ENCODE results near the gene KIRREL1.

KIRREL1 gene

DNA sequence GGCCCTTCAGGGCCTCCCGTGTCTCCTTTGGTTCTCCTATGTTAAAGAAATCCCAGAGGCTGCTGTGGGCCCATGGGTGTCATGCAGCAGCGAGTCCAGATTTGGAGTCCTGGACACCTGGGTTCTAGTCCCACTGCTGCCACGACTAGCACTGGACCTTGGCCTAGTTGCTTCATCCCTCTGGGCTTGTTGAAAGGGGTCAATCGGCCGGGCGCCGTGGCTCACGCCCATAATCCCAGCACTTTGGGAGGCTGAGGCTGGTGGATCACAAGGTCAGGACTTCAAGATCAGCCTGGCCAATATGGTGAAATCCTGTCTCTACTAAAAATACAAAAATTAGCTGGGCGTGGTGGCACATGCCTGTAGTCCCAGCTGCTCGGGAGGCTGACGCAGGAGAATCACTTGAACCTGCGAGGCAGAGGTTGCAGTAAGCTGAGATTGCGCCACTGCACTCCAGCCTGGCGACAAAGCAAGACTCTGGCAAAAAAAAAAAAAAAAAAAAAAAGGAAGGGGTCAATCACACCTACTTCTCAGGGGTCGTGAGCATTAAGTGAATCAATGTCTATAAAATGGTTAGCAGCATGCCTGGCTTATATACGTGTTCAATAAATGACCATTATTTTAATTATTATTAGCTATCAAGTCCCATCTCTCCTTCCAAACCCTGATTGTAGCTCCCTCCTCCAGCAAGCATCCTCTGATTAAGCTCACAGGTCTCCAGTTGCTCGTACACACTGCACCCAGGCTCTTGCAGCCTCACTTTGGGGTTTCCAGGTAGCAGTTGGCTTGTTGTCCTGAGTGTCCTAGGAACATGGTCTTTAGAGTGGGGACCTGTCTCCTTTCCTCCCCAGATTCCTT lies 43.8 kb downstream of the KIRREL1 start:
- no peak for DNase-seq

DNA sequence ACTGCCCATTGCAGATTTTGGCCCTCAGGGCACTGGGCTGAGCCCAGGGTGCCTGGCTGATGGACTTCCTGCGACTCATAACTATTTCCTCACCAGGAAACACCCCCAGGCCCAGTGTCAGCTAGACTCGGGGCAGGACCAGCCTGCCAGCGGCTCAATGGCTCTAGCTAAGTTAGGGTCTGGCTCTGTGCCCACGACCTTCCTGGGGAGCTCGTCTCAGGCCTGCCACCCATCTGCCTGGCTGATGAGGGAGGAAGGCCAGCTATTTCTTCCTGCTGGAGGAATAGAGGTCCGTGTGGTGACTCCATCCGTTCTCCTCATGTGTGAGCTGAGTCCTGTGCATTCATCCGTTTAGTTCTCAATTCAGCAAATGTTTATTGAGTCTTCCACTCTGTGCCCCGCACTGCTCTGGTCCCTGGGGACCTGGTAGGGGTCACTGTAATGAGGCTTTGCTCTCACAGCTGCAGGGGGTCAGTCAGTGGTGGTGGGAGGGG lies 44.5 kb downstream of the KIRREL1 start:
- no peak for DNase-seq

DNA sequence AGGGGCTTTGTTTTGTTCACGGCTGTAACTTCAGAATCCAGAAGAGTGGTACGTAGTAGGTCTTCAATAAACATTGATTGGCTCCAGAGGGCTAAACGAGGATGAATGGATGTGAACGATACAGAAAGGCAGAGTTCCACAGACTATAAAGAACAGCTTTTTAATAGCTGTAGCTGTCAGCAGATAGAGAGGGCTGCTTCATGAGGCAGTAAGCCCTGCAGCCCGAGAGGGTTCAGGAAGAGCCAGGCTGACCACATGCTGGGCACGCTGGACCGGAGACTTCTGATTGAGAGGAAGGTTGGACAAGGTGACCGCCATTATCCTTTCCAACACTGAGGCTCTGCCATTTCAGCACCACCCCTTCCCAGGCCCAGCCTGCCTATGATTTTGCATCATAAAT lies 45.3 kb downstream of the KIRREL1 start:
- DNase-seq = no peak

DNA sequence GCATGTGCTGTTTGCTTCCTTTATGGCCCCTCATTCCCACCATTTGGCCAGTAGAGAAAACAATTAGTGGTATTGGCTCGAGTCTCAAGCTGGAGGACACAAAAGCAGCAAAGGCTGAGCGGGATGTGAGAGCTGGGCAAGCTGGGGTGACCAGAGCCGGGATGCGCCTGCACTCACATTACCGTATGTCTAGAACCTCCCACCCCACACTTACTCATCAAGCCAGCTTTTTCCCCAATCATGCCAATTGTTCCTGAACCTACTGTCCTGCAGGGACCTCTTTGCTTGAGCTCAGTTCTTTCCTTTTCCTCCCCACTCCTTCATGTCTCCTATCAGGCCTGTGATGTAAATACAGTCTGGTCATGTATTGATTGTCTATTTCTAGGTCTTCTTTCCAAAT lies 45.9 kb downstream of the KIRREL1 start:
- no peak for DNase-seq

DNA sequence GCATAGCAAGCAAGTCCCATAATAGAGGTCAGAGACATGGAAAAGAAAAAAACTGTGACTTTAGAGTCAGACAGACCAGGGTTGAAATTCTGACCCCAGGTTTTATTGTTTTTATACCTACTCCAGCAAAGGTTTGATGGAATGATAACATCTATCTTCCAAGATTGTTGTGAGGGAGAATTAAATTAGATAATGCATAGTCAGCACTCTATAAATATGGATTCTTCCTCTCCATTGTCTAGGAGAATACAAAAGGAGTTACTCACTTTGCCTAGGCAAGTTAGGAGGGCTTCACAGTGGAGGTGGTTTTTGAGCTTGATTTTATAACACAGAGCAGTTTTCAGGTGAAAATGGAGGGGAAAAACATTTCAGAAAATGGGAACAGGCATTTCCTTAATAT lies 46.9 kb downstream of the KIRREL1 start:
- DNase-seq = no peak

DNA sequence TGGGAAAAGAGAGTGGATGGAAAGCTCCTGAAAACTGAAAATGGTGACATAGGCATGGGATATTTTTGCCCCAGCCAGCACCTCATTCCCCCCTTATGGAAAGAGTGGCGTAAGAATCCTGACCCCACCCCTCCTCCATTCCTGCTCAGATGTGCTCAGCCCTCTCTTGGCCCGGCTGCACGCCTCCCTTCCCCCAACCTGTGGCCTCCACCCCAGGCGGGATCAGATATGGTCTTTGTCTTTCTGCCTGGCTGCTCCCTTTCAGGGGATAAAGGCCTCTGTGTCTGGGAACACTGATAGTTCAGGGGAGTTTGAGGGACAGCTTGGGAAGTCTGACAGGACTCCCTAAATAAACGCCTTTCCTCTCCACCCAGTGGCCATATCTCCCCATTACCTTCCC lies 49.8 kb downstream of the KIRREL1 start:
- no peak for DNase-seq

DNA sequence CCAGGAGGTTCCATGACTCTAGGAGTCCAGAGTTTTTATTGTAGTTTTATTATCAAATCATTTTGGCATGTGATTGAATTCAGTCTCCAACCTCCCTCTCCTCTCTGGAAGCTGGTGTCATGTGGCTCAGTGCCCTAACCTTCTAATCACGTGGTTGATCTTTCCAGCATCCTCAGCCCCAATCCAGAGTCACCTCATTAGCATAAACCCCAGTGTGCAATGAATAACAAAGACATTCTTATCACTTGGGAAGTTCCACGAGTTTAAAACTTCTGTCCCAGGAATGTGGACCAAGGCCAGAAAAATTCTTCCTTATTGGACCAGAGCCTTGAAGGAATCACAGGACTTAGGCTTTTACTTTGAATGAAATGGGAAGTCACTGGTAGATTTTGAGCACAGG lies 52.2 kb downstream of the KIRREL1 start:
- DNase-seq = no peak

DNA sequence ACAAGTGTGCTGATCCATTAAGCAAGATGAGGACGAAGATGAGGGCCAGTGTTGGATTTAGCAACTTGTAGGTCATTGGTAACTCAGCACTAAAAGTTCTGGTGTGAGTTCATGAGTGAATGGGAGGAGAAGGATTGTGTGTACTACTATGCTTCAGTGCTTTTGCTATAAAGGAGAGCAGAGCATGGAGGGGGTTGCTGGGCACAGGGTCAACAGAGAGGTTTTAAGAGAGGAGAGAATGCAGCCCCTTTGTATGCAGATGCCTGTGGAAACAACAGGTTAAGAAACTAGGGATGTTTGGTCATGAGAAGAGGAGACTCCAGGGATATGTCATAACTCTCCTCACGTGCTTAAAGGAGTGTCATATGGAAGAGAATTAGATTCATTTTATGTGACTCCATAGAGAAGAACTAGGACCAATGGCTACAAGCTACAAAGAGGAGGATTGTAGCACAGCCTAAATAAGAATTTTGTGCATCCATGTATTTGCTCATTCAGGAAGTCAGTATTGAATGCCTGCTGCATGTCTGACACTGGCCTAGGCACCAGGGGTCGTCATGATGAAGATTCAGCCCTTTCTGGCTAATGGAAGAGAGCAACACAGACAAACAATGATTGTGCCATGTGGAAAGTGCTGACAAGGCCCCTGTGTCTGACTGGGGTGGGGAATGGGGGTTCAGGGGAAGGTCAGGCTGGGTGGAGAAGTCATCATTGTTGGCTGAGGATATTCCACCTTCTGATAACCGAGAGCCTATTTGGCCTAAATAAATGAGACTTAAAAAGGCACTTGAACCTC lies 53.5 kb downstream of the KIRREL1 start:
- DNase-seq = no peak

DNA sequence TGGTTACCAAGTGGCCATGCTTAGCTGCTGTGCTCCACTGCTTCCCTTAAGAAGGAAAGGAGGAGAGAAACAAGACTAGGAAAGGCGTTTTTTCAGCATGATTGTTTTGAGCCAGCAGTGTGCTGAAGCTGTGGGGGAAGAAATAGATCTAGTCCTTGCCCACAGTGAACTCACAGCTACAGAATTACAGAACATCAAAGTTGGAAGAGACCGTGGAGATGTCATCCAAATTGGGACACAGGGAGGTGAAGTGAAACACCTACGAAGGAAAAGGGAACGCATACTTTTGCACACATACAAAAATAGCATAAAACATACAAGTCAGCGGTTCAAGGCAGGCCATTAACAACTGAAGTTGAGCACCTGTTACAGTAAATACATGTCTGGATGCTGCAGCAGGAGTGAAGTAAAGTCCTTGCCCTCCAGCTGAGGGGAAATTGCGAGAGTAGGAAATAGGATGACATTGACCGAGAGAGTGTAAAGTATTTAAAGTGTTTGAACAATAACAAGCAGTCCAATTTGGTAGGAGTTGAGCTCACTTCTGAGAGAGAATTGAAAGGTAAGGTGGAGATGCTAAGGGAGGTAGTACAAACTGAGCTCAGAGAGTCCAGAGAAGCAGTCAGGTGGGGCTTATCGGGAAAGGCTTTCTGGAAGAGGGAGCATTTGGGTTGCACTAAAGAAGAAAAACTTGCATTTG lies 55.1 kb downstream of the KIRREL1 start:
- DNase-seq = no peak

DNA sequence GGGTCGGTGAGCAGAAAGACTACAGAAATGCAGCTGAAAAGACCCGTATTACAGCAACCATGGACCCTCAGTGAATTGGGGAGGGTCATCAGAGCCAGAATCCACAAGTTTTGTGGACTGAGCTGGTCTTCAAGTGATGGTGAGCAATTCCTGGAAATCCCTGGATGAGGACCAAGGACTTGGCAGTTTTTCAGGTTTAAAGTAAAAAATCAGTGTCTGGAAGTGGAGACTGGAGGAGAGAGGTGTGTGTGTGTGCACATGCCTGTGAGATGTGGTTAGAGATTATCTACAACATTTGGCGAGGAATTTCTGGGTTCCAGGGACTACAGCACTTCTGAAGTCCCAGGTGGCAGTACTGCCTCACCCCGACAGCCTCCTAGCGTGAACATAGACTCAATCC lies 56.4 kb downstream of the KIRREL1 start:
- no peak for DNase-seq

DNA sequence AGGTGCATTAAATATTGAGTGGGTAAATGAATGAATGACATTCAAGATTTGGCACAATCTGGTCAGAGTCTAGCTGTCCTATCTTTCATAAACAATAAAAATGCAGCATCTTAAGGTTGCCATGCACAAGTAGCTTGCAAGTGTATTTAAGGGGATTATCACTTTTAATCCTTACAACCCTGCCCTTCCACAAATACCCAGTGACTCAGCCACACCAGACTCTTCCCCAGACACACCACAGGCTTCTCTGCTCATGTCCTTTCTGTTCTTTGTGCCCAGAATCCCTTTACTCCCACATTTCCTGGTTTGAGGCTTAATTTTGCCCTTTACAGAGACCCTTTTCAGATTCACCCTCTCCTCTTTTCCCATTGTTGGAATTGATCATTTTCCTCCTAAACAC lies 59.8 kb downstream of the KIRREL1 start:
- no peak for DNase-seq

DNA sequence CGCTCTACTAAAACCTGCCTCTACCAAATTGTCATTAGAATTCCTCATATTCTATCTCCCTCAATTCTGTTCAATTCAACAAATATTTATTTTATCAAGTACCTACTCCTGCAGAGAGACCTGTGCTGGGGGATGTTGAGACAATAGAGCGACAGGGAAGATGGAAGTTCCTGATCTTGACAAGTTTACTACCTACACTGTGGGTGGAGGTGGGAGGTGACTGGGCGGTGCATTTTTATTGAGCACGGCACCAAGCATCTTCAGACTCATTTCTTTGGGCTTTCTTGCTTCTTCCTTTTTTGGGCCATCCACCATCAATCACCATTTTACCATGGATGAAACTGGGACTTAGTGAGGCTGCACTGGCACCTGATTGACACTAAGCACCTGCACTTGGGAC lies 61.3 kb downstream of the KIRREL1 start:
- no peak for DNase-seq

DNA sequence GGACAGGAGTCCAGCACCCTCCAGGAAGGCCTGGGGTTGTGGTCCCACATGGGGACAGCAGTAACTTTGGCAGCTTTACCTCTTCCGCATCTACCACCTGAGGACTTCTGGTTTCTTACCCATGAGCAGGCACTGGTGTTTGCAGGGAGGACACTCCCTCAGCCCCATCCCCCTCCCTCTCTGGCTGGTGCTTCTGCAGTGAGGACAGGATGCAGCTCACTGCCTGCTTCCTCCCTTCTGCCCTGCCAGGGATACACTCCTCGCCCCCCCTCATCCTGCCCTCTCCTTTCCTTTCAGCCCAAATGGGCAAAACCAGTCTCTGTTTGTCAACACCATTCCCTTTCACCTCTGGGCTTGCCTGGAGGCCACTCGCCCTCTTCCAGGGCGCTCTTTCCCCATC lies 62.4 kb downstream of the KIRREL1 start:
- DNase-seq = no peak

DNA sequence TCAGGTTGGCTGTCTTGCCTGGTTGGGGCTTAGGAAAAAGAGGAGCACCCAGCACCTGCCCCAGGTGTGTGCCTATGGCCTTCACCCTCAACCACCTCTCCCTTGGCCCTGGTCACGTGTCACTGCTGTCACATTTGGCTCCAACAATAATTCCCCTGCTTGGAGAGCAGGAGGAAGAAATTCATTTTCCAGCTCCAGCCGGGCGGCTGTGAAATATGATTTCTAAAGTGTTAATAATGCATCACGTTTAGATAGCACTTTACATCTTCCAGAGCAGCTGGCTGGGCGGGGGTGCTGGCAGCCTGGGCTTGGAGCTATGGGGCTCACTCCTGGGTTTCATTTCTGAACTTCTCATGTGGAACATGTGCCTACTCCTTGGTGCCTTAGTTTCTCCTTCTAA lies 63.1 kb downstream of the KIRREL1 start:
- DNase-seq = no peak

DNA sequence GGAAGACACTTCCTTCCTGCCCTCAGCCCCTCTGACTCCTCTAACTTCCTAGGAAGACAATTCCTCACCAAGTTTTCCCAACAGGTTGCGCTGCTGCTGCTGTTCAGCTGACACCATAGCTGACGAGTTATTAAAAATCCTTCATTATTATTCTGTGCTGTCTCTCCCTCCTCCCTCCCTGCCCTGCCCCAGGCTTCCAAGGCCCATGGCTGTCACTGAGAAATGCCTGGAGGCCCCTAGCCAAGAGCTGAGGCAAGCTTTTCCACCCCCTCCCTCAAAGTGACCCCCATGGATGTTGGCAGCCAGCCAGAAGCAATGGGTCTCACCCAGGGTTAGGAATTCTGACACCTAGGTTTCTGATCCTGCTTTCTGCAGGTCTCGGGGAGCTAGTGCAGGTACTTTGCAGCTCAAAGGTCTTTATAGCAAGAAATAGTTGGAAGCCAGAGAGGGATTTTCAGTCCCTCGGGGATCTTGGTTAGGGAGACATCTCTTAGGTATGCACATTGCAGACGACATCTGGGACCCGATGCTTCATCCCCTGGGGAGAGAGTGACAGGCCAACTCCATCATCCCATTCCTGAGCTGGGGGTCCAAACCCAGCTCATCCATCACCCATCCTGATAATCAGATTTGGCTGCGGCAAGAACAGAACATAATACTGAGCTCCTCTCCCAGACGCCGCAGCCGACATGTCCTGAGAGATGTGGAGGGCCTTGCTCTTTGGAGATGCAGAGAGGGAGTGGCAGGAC lies 65.0 kb downstream of the KIRREL1 start:
- no peak for DNase-seq

DNA sequence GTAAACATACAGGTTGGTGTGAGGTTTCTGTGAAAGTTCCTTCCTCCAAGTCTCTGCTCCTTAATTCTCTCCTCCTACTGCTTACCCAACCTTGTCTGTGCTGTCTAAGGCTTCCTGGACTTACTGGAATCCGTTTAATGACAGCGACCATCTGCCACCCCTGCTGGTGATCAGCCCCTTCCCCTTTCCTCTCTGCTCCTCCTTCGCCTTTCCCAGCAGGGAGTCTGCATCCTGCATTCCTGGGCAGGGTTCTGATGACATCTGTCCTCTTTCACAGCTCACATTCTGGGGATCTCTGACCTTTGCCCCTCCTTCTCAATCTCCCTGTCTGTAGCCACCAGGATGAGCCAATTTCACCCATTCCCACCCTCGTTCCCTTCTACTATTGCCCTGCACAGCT lies 66.5 kb downstream of the KIRREL1 start:
- DNase-seq = no peak

DNA sequence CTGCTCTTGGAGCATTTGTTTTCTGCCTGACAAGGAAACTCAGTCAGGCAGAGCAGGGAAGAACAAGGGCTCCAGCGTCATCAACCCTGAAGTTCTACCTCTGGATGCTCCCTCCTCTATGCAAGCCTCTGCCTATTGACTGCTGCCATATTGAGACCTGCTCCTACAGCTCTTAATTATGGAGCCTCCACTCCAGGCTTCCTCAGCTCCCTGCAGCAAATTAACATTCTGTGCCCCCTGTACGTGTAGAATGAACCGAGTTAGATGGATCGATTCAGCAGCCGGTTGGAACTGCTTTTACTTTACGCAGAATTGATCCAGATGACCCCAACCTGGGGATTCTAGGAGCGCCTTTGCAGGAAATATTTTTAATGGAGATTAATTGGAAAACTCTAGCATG lies 68.7 kb downstream of the KIRREL1 start:
- DNase-seq = no peak

DNA sequence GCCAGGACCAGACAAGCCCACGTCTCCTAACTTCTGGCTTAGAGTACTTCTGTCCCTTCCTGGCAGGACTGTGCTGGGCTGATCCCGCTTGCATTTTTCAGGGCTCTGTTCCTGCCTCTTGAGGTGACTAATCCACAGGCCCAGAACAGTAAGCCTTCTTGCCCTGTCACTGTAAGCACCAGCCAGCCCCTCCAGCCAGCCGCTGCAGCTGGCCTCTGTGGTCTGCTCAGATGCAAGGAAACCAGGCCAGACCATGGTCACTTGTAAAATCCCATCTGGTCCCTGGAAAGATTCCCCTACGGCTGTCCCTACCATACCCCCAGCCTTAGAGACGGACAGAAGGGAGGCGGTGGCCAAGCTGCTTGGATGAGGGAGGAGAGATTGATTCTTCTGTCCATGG lies 74.2 kb downstream of the KIRREL1 start:
- no peak for DNase-seq

DNA sequence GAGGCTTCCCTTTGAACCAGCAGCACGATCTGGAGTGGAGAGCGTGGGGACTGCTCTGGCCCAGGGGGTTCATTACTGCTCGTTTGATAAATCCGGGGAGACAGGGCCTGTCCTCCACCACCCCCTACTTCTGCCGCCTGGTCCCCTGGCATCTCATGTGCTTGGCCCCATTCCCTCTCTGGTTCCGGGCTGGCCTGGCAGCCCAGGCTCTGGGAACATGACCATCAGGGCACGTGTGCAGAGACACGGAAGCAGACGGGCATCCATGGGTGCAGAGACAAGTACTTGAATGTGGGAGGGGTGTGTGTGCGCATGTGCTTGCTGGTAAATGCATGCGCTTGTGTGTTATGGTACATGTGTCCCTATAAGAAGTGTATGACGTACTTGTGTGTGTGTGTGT lies 75.5 kb downstream of the KIRREL1 start:
- DNase-seq = no peak

DNA sequence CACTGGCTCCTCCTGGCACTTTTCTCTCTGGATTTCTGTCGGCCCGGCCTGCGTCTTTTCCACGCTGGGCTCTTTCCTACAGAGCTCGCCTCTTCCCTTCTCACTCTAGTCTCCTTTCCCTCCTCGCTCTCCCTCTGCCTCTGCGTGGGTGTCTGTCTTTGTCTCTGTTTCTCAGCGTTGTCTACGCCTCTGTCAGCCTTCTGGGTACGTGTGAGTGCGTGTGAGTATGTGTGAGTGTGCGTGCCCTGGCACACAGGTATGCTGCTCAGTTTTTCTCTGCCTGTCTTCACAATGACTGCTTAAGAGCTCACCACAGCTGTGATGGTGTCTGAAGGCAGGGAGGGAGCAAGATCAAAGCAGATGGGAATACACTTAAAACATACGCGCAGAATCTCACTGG lies 77.7 kb downstream of the KIRREL1 start:
- DNase-seq = no peak

DNA sequence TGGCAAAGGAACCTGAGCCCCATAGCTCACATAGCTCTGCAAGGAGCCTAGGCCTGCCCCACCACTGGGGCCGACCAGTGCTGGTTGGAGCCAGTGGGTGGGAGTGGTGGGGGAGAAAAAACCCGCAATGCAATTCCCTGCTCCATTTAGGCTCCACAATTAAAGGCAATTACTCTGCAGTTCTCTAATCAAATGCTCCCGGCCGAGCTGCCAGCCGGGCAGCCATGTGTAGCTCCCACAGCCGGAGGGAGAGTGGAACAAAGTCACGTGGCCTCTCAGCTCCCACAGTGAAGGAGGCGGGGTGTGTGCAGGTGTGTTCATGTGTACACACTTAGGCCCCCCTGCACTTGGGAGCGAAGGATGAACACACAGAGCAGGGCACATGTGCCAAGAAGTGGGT lies 81.6 kb downstream of the KIRREL1 start:
- no peak for DNase-seq

DNA sequence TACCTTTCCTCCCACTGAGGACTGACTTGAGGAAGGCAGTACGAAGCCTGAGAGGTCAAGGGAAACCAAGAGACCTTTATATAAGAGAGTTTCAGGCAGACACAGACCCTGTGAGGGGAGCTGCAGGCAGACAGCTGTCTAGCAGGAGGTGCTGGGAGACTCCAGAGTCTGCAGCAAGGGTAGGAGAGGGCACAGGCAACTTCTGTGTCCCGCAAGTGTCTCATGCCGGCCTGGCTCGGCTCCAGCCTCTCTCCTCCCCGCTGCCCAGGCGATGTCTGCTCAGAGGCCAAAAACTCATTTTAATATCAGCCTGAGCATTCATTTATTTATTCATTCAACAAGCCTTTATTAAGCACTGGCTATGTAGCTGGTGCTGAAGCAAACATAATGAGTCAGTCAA lies 83.0 kb downstream of the KIRREL1 start:
- no peak for DNase-seq

Data from 8988T (cell line).